T-cell (primary cell): ENCODE data around the gene CAMK2N2. TPM values are rescaled to one million over a fixed set of nuclear protein-coding genes. Genes with fewer than 3 reads are reported as not detected.
"Not testable (repeated sequence)": the region's sequence is repeated elsewhere in the genome, so short reads cannot be mapped to it uniquely, and the experiment has no call there.

Experiments
- ATAC-seq, 4 experiments: fragments of 200-7000 bp in 3 of 4; fragments of 150-1000 bp in 1 of 4; cut with Tn5 transposase; replicated peaks in 1 of 4; 1 replicate in 3 of 4; 2 replicates in 1 of 4; pipeline ENCODE4 v1.10.0; 2021; ENCODE audit warnings: moderate library complexity in 3 of 4, mild to moderate bottlenecking in 2 of 4, moderate number of reproducible peaks in 1 of 4
- CTCF ChIA-PET, 2 donors: fragments of 300-600 bp; sonication (Branson Sonifier 250); formaldehyde crosslinking; loops; one replicate each; lab custom pipeline; 2022; ENCODE audit warnings: antibody characterized with exemption in 2 of 2; lab: Charles Lee
- POLR2A ChIA-PET, 2 donors: fragments of 300-600 bp; sonication (Branson Sonifier 250); formaldehyde crosslinking; loops; one replicate each; lab custom pipeline; 2022; ENCODE audit warnings: antibody characterized with exemption in 2 of 2; lab: Charles Lee
- DNase-seq, 35 experiments: peaks; one replicate each; pipeline versions ENCODE4 v3.0.0 to v3.0.0-alpha.2; 2013 to 2023
- H3K27ac ChIP-seq: one replicate; pipeline ENCODE4 v1.5.1; 2013; ENCODE audit warnings: low read length
- H3K27me3 ChIP-seq, 2 experiments: replicated peaks in 1 of 2; 1 replicate in 1 of 2; 2 replicates in 1 of 2; pipeline versions ENCODE4 v1.6.1 to v1.7.0; 2013; ENCODE audit warnings: low read length in 1 of 2, mixed read lengths in 1 of 2; ENCODE audit not compliant: control insufficient read depth in 2 of 2, insufficient read depth in 2 of 2; ENCODE audit errors: extremely low read depth in 1 of 2
- H3K36me3 ChIP-seq, 2 donors: 1 replicate in 1 of 2; 2 replicates in 1 of 2; pipeline versions ENCODE4 v1.6.1 to v1.7.0; 2013; ENCODE audit warnings: low read length in 1 of 2; ENCODE audit not compliant: control insufficient read depth in 2 of 2, insufficient read depth in 1 of 2; ENCODE audit errors: extremely low read depth in 1 of 2
- H3K4me1 ChIP-seq, 2 experiments: 1 replicate in 1 of 2; 2 replicates in 1 of 2; pipeline versions ENCODE4 v1.6.1 to v1.7.0; 2013; ENCODE audit warnings: low read length in 2 of 2, mixed read lengths in 1 of 2; ENCODE audit not compliant: insufficient read depth in 2 of 2, control insufficient read depth in 1 of 2; ENCODE audit errors: extremely low read depth in 1 of 2
- H3K4me3 ChIP-seq, 2 donors: 1 replicate in 1 of 2; 2 replicates in 1 of 2; pipeline versions ENCODE4 v1.5.1 to v1.7.0; 2013; ENCODE audit warnings: mild to moderate bottlenecking in 2 of 2, low read length in 1 of 2, moderate library complexity in 1 of 2; ENCODE audit not compliant: control insufficient read depth in 1 of 2; ENCODE audit errors: extremely low read depth in 1 of 2
- H3K9me3 ChIP-seq: 2 replicates; pipeline ENCODE4 v1.7.0; 2013
- H3K27ac Mint-ChIP-seq, 2 donors: one replicate each; pipeline ENCODE4 v1.8.0; 2020 to 2021; ENCODE audit warnings: mild to moderate bottlenecking in 2 of 2, mixed read lengths in 2 of 2
- H3K27me3 Mint-ChIP-seq, 2 donors: one replicate each; pipeline ENCODE4 v1.8.0; 2021 to 2022; ENCODE audit warnings: mixed read lengths in 2 of 2
- H3K36me3 Mint-ChIP-seq: one replicate; pipeline ENCODE4 v1.8.0; 2021; ENCODE audit warnings: mixed read lengths
- H3K4me1 Mint-ChIP-seq, 3 donors: one replicate each; pipeline ENCODE4 v1.8.0; 2020 to 2022; ENCODE audit warnings: mixed read lengths in 3 of 3, mild to moderate bottlenecking in 1 of 3
- H3K4me3 Mint-ChIP-seq, 3 donors: one replicate each; pipeline ENCODE4 v1.8.0; 2020 to 2022; ENCODE audit warnings: mild to moderate bottlenecking in 3 of 3, mixed read lengths in 3 of 3, moderate library complexity in 3 of 3
- H3K9me3 Mint-ChIP-seq, 3 donors: one replicate each; pipeline ENCODE4 v1.8.0; 2020 to 2022; ENCODE audit warnings: mixed read lengths in 3 of 3
- WGBS: methylation state at CpG from one replicate; pipeline ENCODE4 v1.1.5; 2013; ENCODE audit warnings: missing lambda C conversion rate; ENCODE audit not compliant: insufficient coverage; 5-methylcytosine and 5-hydroxymethylcytosine counted together
- total RNA-seq, 35 experiments: library from RNA in 6 of 35; stranded (reverse) in 6 of 35; fragments of 120-200 nt in 1 of 35; gene quantifications; one replicate each; pipeline versions ENCODE4 v1.2.1 to v1.2.4 and lab custom pipeline; 2013 to 2026

Gene CAMK2N2
- total RNA-seq, 5 donors from 2014 or later (not counting 1 experiment from before 2014, with no cell fraction given), result 0.19 TPM; not detected in 4

- H3K4me3 ChIP-seq, result no peak overlapping the region
- H3K27ac Mint-ChIP-seq, result no peak overlapping the region
- H3K36me3 ChIP-seq, result no peaks in the 10 kb centered on the region
- H3K27me3 Mint-ChIP-seq, result peaks cover 34 to 46% of the 10 kb centered on the region in 2 donors
- peaks cover 6 to 9% (median 9%) of the 10 kb centered on the region in 3 donors for H3K4me1 Mint-ChIP-seq
- ChIA-PET CTCF (no interaction called here), POLR2A (no interaction called here)
- no peak for ATAC-seq
- no peaks in the 10 kb centered on the region for H3K36me3 Mint-ChIP-seq
- no peak for DNase-seq
- no peak overlapping the region for H3K4me3 Mint-ChIP-seq
- H3K9me3 Mint-ChIP-seq, result no peaks in the 10 kb centered on the region
- WGBS, result 84% methylated on average over 6 of the region's 6 CpGs
- peaks cover 11 to 46% of the 10 kb centered on the region in 2 experiments for H3K27me3 ChIP-seq
- H3K9me3 ChIP-seq, result no peaks in the 10 kb centered on the region
- no peak overlapping the region for H3K27ac ChIP-seq
- H3K4me1 ChIP-seq, result peaks cover 0 to 6% of the 10 kb centered on the region in 2 experiments
These were observed 16.0 kb upstream of the CAMK2N2 start for GRCh38 chr3:184277366-184277765.

GRCh38 chr3:184275961-184276910 is 14.9 kb upstream of the CAMK2N2 start, which contains the start of gene ECE2:
ECE2 (plus strand) TSS chr3:184276022; CDS start chr3:184276154, 132 bp downstream.
- DNase-seq (no peak), ATAC-seq (no peak)
- no peaks in the 10 kb centered on the region for H3K9me3 Mint-ChIP-seq
- peaks cover 6 to 9% (median 9%) of the 10 kb centered on the region in 3 donors for H3K4me1 Mint-ChIP-seq
- H3K27me3 ChIP-seq, result peaks cover 11 to 51% of the 10 kb centered on the region in 2 experiments
- H3K36me3 ChIP-seq, result no peaks in the 10 kb centered on the region
- no peaks in the 10 kb centered on the region for H3K9me3 ChIP-seq
- no peaks in the 10 kb centered on the region for H3K36me3 Mint-ChIP-seq
- peak within 1 kb of the TSS in 2 of 3 donors; percentile 2 to 63 for H3K4me3 Mint-ChIP-seq
- no peak within 1 kb of the TSS for H3K27ac Mint-ChIP-seq
- peaks cover 44 to 51% of the 10 kb centered on the region in 2 donors for H3K27me3 Mint-ChIP-seq
- ChIA-PET POLR2A (no interaction called here), CTCF (no interaction called here)
- no peak within 1 kb of the TSS for H3K27ac ChIP-seq
- no peak within 1 kb of the TSS for H3K4me3 ChIP-seq
- 21% methylated on average over 58 of the region's 65 CpGs for WGBS
- peaks cover 0 to 6% of the 10 kb centered on the region in 2 experiments for H3K4me1 ChIP-seq

GRCh38 chr3:184275381-184275701 is 14.0 kb upstream of the CAMK2N2 start:
- WGBS, result 81% methylated on average over 12 of the region's 12 CpGs
- peaks cover 44 to 52% of the 10 kb centered on the region in 2 donors for H3K27me3 Mint-ChIP-seq

GRCh38 chr3:184272269-184272668 is 10.9 kb upstream of the CAMK2N2 start:
- peaks cover 49 to 50% of the 10 kb centered on the region in 2 donors for H3K27me3 Mint-ChIP-seq

More at GRCh38 chr3:184275381-184275701, 14.0 kb upstream of the CAMK2N2 start:
- Histone ChIP-seq H3K27me3 (peaks cover 11 to 52% of the 10 kb centered on the region in 2 experiments), H3K36me3 (no peaks in the 10 kb centered on the region), H3K27ac (no peak overlapping the region), H3K9me3 (no peaks in the 10 kb centered on the region), H3K4me3 (no peak overlapping the region), H3K4me1 (peaks cover 0 to 6% of the 10 kb centered on the region in 2 experiments)
- Mint-ChIP-seq H3K27ac (no peak overlapping the region), H3K4me1 (peaks cover 6 to 9% (median 9%) of the 10 kb centered on the region in 3 donors), H3K36me3 (no peaks in the 10 kb centered on the region), H3K4me3 (peak overlapping the region in 2 of 3 donors; percentile 2 to 63), H3K9me3 (no peaks in the 10 kb centered on the region)
- POLR2A ChIA-PET, result no interaction called here
- no peak for ATAC-seq
- CTCF ChIA-PET, result no interaction called here
- DNase-seq, result no peak

GRCh38 chr3:184267249-184267648 is 5.9 kb upstream of the CAMK2N2 start:
- H3K4me3 ChIP-seq, DNase-seq, H3K36me3 ChIP-seq, H3K27ac ChIP-seq, H3K4me1 Mint-ChIP-seq, H3K4me1 ChIP-seq, H3K36me3 Mint-ChIP-seq, H3K9me3 Mint-ChIP-seq, H3K9me3 ChIP-seq, H3K27ac Mint-ChIP-seq, POLR2A ChIA-PET, ATAC-seq, H3K4me3 Mint-ChIP-seq, CTCF ChIA-PET: not testable (repeated sequence)
- peaks cover 7 to 56% of the 10 kb centered on the region in 2 experiments for H3K27me3 ChIP-seq
- H3K27me3 Mint-ChIP-seq, result peaks cover 42 to 57% of the 10 kb centered on the region in 2 donors
- no CpG with 5 or more reads among the region's 1 CpG for WGBS

More at GRCh38 chr3:184272269-184272668, 10.9 kb upstream of the CAMK2N2 start:
- Histone ChIP-seq H3K4me3 (no peak overlapping the region), H3K27ac (no peak overlapping the region), H3K4me1 (peaks cover 0 to 6% of the 10 kb centered on the region in 2 experiments), H3K27me3 (peaks cover 11 to 44% of the 10 kb centered on the region in 2 experiments), H3K9me3 (no peaks in the 10 kb centered on the region), H3K36me3 (no peaks in the 10 kb centered on the region)
- Mint-ChIP-seq H3K9me3 (no peaks in the 10 kb centered on the region), H3K36me3 (no peaks in the 10 kb centered on the region), H3K4me1 (peaks cover 6 to 9% (median 9%) of the 10 kb centered on the region in 3 donors), H3K27ac (no peak overlapping the region), H3K4me3 (no peak overlapping the region)
- 40% methylated on average over 1 of the region's 1 CpG for WGBS
- no peak for DNase-seq
- no peak for ATAC-seq
- POLR2A ChIA-PET, result no interaction called here
- CTCF ChIA-PET, result interaction anchor here in 1 of 2 donors (0.7 kb wide), 1 partner anchor 18 kb away, joined by 9 read pairs; no protein-coding TSS in a partner anchor

- ATAC-seq (no peak), DNase-seq (peak in 1 of 35 experiments; percentile 38)
- peaks cover 18 to 28% (median 25%) of the 10 kb centered on the region in 3 donors for H3K4me1 Mint-ChIP-seq
- H3K27ac Mint-ChIP-seq, result no peak overlapping the region
- 22% methylated on average over 10 of the region's 15 CpGs for WGBS
- H3K9me3 Mint-ChIP-seq, result no peaks in the 10 kb centered on the region
- Histone ChIP-seq H3K27me3 (peaks cover 9 to 74% of the 10 kb centered on the region in 2 experiments), H3K9me3 (no peaks in the 10 kb centered on the region), H3K4me3 (peak overlapping the region in 1 of 2 donors; percentile 44), H3K27ac (no peak overlapping the region), H3K36me3 (no peaks in the 10 kb centered on the region), H3K4me1 (peaks cover 19 to 31% of the 10 kb centered on the region in 2 experiments)
- peak overlapping the region; percentile 61 to 76 (median 71) for H3K4me3 Mint-ChIP-seq
- H3K27me3 Mint-ChIP-seq, result peaks cover 29 to 48% of the 10 kb centered on the region in 2 donors
- H3K36me3 Mint-ChIP-seq, result no peaks in the 10 kb centered on the region
- CTCF ChIA-PET, result interaction anchor here in 1 of 2 donors (0.6 to 1.0 kb wide), 4 partner anchors 13 to 1085 kb away, joined by 3 to 5 read pairs (median 4); partner anchors contain the start of gene EEF1AKMT4
- POLR2A ChIA-PET, result no interaction called here
These were observed 1.4 kb upstream of the CAMK2N2 start for GRCh38 chr3:184262764-184263179.
